Mononuclear cell (primary cell): ENCODE data around the gene GATA2. TPM values are rescaled to one million over a fixed set of nuclear protein-coding genes. Genes with fewer than 3 reads are reported as not detected.

Experiments
- H3K27me3 ChIP-seq: 2 replicates; pipeline ENCODE4 v1.6.0; 2011; ENCODE audit warnings: low read length, control low read depth; ENCODE audit not compliant: insufficient read depth
- H3K4me1 ChIP-seq: 2 replicates; pipeline ENCODE4 v1.5.1; 2011; ENCODE audit warnings: mild to moderate bottlenecking, low read length, control low read depth; ENCODE audit not compliant: insufficient read depth
- H3K4me3 ChIP-seq: 2 replicates; pipeline ENCODE4 v1.5.1; 2011; ENCODE audit warnings: mild to moderate bottlenecking, low read length, moderate library complexity
- H3K9me3 ChIP-seq: 2 replicates; pipeline ENCODE4 v1.5.1; 2011; ENCODE audit warnings: low read depth, mild to moderate bottlenecking, control low read depth, low read length
- total RNA-seq: library from RNA; depleted of rRNA; stranded (reverse); fragments of >200 nt; gene quantifications from one replicate; pipeline ENCODE4 v1.2.3, GENCODE V29; 2012

GATA2 gene
- total RNA-seq, result 2.9 TPM

- peaks cover 48% of the 10 kb centered on the region for H3K4me1 ChIP-seq
- H3K27me3 ChIP-seq, result peaks cover 86% of the 10 kb centered on the region
- no peaks in the 10 kb centered on the region for H3K9me3 ChIP-seq
- peak within 1 kb of the TSS; percentile 26 for H3K4me3 ChIP-seq
Observed at GRCh38 chr3:128492671-128493569, at the start of gene GATA2. Gene GATA2 (minus strand): TSS chr3:128493201. CDS start chr3:128487031, 6,170 bp downstream.

DNA sequence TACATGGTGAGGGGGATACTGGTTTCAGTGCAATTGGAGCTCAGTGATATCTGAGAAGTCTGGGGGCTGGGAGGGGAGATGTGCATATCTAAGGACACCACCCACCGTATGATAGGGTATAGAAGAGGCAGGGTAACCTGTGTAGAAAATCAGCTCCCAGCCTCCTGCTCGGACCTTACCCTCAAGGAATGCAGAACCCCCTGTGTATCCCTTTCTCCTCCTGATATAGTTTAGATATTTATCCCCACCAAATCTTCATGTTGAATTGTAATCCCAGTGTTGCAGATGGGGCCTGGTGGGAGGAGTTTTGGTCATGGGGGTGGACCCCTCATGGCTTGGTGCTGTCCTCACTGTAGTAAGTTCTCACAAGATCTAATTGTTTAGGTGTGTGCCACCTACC lies 48.2 kb upstream of the GATA2 start:
- Histone ChIP-seq H3K4me3 (no peak overlapping the region), H3K9me3 (no peaks in the 10 kb centered on the region), H3K27me3 (peaks cover 4% of the 10 kb centered on the region), H3K4me1 (no peaks in the 10 kb centered on the region)

DNA sequence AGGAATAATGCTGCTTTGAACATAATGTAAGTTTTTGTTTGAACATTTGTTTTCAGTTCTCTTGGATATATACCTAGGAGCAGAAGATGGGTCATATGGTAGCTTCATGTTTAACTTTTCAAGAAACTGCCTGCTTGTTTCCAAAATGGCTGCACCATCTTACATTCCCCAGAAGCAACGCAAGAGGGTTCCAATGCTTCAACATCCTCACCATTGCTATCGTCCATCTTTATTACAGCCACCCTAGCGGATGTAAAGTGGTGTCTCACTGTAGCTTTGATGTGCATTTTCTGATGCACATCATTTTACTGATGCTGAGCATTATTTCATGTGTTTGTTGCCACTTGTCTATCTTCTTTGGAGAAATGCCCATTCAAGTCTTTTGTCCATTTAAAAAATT lies 46.4 kb upstream of the GATA2 start:
- H3K27me3 ChIP-seq, result peaks cover 4% of the 10 kb centered on the region
- no peaks in the 10 kb centered on the region for H3K9me3 ChIP-seq
- H3K4me3 ChIP-seq, result no peak overlapping the region
- no peaks in the 10 kb centered on the region for H3K4me1 ChIP-seq

DNA sequence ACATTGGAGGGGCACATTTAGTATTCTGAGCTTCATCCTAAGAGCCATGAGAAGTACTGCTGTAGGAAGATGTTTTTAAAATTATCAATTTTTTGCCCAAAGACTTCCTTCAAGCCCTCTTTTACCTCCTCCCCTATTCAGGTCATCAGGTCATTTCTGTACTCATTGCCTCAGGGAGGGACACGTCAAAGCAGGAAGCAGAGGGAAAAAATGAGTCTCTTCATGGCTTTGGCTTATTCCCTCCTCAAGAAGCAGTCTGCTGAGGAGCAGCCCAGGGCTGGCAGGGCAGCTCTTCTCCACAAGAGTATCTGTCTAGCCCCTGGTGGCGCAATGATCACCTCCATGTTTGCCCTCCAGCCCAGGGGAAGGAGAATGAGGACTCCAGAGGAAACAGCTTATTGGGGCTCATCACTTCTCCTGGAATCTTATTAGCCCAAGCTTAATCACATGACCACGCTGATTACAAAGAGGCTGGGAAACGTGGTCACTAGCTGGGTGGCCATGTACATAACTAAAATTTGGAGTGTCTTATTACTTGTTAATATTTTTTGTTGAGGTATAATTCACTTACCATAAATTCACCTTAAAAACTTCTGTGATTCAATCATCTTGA lies 44.2 kb upstream of the GATA2 start:
- no peaks in the 10 kb centered on the region for H3K4me1 ChIP-seq
- H3K4me3 ChIP-seq, result no peak overlapping the region
- peaks cover 4% of the 10 kb centered on the region for H3K27me3 ChIP-seq
- H3K9me3 ChIP-seq, result no peaks in the 10 kb centered on the region

DNA sequence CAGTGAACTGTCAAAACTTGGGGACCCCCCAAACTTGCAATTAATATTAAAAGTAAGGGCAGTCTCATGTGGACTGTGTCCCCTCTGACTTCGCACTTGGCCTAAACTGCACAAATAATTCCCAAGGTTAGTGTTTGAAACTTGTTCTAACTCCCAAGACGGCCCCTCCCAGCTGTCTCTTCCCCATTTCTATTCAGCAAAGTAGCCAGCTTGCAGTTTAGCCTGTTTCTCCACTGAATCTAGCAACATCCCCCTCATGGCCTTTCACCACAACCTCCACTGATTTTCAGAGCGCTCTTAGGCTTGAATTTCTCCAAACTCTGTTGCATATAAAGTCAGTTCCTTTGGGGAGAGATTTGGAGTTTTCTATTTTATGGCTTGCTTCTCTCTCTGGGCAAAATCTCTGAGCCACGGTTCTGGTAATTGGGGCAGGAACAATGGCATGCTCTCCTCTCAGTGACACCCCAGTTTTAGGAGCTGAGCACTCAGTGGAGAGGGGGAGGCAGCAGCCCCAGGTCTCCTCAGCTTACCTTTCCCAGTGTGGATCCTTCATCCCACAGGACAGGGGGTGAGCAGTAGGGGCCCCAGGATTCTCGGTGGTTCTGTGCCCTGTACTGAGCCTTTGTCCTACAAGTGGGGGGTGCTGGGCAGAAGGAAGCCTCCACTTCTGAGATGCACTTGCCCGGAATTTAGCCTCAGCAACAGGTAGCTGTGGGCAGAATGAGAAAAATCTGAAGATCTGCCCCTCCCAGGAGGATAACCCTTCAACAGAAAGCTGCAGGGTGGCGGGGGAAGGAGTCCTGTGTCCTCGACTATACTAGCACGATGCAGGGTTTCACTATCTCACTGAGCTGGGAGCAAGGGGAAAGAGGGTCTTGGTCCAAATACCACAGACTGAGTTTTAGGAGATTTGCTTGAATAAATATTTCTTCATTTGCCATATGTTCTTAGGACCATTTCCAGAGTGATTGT lies 39.3 kb upstream of the GATA2 start:
- Histone ChIP-seq H3K4me1 (no peaks in the 10 kb centered on the region), H3K4me3 (no peak overlapping the region), H3K27me3 (no peaks in the 10 kb centered on the region), H3K9me3 (no peaks in the 10 kb centered on the region)

- Histone ChIP-seq H3K9me3 (no peaks in the 10 kb centered on the region), H3K4me3 (no peak overlapping the region), H3K27me3 (peaks cover 3% of the 10 kb centered on the region), H3K4me1 (peaks cover 10% of the 10 kb centered on the region)
Observed at GRCh38 chr3:128524374-128525299, 31.6 kb upstream of the GATA2 start.

DNA sequence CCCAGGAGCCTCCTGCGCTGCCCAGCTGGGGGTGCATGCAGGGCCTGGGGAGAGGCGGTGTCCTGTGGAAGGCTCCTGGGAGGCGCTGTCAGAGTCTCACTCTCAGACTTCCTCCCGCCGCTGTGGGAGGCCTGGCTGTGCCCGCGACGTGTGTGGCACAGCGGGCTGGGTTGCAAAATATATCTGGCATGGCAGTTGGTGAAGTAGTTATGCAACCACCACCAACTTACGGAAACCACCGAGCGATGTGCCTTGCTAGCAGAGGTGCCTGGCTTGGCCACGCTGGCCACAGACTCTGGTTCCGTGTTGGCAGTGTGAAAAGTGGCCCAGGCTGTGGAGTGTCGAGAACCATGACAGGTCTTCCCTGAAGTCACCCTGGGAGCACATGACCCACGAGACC lies 30.6 kb upstream of the GATA2 start:
- no peak overlapping the region for H3K4me3 ChIP-seq
- H3K9me3 ChIP-seq, result no peaks in the 10 kb centered on the region
- peaks cover 3% of the 10 kb centered on the region for H3K27me3 ChIP-seq
- H3K4me1 ChIP-seq, result peaks cover 10% of the 10 kb centered on the region

DNA sequence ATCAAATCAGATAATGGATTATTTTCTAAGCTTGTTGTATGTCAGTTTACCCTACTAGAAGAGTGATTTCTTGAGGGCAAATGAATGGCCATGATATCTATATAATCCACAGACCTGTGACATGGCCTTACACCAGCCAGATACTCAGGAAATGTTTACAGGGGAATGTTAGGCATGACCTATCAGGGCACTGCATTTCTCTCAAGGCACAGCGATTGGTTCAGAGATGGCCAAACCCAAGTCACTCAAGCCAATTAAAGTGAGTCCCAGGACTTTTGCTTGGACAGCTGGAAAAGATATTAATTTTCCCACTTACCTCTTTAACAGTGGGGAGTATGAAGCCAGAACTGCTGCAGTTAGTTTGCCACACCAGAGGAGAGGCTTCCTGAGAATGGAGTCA lies 28.7 kb upstream of the GATA2 start:
- H3K4me1 ChIP-seq, result peaks cover 10% of the 10 kb centered on the region
- H3K27me3 ChIP-seq, result peaks cover 3% of the 10 kb centered on the region
- no peaks in the 10 kb centered on the region for H3K9me3 ChIP-seq
- H3K4me3 ChIP-seq, result no peak overlapping the region

- peaks cover 10% of the 10 kb centered on the region for H3K4me1 ChIP-seq
- peaks cover 9% of the 10 kb centered on the region for H3K9me3 ChIP-seq
- H3K4me3 ChIP-seq, result no peak overlapping the region
- H3K27me3 ChIP-seq, result peaks cover 4% of the 10 kb centered on the region
Observed at GRCh38 chr3:128518587-128519490, 25.8 kb upstream of the GATA2 start.

DNA sequence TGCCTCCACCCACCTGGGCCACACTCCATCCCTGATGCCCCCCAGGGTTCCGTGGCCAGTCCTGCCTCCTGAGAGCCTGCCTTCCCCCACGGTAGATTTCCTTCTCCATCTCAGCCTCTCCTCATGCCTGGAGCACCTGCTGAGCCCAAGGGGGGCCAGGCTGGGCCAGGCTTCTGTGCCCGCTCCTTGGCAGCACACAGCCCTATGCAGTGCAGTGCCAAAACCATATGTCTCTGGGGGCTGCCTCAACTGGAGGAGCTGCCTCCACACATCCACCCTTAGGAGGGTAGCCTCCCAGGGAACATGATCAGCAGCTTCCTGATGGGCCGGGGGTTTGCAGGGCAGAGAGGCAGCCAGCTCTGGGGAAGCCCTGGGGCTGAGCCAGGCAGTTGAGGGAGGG lies 24.6 kb upstream of the GATA2 start:
- H3K4me1 ChIP-seq, result peaks cover under 1% of the 10 kb centered on the region
- H3K27me3 ChIP-seq, result peaks cover 6% of the 10 kb centered on the region
- no peak overlapping the region for H3K4me3 ChIP-seq
- H3K9me3 ChIP-seq, result peaks cover 12% of the 10 kb centered on the region

GRCh38 chr3:128515967-128516366 lies 23.0 kb upstream of the GATA2 start:
- Histone ChIP-seq H3K9me3 (peaks cover 12% of the 10 kb centered on the region), H3K27me3 (peaks cover 6% of the 10 kb centered on the region), H3K4me1 (no peaks in the 10 kb centered on the region), H3K4me3 (no peak overlapping the region)

DNA sequence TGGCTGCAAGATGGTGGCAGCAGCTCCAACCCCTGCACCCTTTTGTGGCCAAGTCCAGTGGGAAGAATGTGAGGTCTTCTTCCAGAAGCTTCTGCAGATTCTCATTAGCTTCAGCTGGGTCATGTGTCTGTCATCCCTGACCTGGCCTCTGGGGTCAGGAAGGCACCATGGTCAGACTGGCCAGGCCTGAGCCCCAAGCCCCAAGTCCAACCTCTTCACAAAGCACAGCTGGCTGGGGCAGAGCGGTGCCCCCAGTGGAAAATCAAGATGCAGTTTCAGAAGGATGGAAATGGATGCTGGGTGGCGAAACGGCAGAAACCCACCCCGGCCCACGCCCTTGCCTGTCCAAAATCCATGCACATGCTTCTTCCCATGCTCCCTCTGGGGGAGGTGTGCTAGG lies 15.9 kb upstream of the GATA2 start:
- Histone ChIP-seq H3K4me3 (no peak overlapping the region), H3K4me1 (no peaks in the 10 kb centered on the region), H3K9me3 (peaks cover 3% of the 10 kb centered on the region), H3K27me3 (peaks cover 2% of the 10 kb centered on the region)

DNA sequence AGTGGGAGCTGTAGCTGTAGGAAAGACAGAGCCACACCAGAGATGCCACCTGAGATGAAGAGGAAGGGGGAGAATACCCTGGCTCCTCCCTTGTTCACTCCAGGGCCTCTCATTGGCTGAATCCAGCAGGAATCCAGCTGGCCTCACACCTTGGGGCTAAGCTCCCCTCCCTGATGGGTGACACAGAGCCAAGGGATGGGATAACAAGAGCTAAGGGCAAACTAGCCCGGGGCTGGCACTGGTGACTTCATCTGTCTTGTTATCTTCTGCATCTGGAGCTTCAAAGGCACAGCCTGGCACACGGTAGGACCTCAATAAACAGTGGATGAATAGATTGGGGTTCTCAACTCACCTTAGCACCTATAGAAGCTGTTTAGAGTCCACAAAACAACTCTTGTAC lies 13.8 kb upstream of the GATA2 start:
- no peaks in the 10 kb centered on the region for H3K27me3 ChIP-seq

More for the DNA sequence above, 13.8 kb upstream of the GATA2 start:
- H3K4me3 ChIP-seq, result no peak overlapping the region
- H3K9me3 ChIP-seq, result no peaks in the 10 kb centered on the region
- H3K4me1 ChIP-seq, result no peaks in the 10 kb centered on the region
